Stimulated activated CD4-positive, alpha-beta T cell treated with anti-CD3 and anti-CD28 coated beads, Interleukin-2, amount 100 ng/mL, for 48 hours (primary cell): ENCODE data around the gene IKBKE.

Experiments
- DNase-seq, 2 donors: peaks; one replicate each; pipeline ENCODE4 v3.0.0-alpha.2; 2020

IKBKE gene

DNA sequence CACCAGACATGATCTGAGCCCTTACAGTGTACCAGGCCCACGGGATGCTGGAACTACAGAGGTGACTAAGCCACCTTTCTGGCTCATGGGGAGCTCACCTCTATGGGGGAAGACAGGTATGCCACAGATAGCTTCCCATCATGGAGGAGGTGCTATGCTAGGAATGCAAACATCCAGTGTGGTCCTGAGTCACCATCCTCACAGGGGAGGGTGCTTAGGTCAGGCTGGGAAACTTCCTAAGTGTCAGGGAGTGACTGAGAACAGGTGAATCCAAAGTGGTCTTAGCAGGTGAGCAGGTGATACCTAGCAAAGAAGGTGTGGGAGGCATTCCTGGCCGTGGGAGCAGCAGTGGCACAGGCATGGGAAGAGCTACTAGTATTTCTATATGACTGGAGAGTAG is 28.4 kb downstream of the IKBKE start:
- DNase-seq = no peak

DNA sequence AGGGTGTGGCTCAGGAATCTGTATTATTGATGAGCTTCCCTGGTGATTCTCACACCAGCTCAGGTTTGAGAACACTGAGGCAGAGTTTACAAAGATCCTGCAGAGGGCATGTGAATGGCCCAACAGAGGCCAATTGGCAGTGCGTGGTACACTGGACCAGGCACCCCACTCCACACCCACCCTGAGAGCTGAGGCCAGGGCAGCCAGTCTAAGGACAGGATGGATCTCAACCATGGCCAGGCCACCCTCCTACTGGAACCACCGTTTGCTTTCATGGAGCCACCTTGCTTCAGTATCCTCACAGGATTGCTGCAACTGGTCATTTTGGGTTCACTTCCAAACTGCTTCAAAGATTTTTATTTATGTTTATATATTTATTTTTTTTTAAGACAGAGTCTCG is 29.8 kb downstream of the IKBKE start:
- DNase-seq = no peak

DNA sequence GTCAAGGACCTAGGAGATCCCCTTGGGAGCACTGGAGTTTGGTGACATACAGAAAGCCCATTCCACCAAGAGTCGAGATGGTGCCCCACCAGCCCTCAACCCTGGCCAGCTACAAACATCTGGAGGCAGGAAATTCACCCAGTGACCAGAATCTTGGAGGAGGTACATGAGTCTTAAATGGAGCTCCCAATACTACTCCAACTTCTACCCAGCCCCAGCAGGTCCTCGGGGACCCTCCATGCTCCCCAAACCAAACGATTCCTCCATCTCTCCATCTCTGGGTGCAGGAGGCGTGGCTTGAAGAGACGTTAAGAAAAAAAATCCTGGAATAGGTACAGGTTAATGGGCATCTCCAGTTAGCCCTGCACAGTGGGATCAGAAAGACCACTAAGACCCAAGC is 31.6 kb downstream of the IKBKE start:
- no peak for DNase-seq

DNA sequence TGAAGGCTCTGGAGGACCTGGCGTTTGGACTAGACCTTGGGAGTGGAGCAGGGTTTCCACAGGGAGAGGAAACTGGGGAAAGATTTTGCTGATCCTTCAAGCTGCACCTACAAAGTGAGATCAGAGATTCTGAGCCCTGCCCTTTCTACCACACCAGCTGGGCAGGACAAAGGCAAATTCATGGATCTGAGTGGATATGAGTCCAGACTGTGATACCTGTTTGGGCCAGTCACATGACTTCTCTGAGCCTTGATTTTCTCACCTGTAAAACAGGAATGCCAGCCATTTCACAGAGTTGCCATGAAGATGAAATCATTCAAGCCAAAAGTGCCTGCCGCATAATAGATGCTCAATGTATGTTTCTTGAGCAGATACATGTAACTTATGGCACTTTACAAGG is 32.1 kb downstream of the IKBKE start:
- no peak for DNase-seq

DNA sequence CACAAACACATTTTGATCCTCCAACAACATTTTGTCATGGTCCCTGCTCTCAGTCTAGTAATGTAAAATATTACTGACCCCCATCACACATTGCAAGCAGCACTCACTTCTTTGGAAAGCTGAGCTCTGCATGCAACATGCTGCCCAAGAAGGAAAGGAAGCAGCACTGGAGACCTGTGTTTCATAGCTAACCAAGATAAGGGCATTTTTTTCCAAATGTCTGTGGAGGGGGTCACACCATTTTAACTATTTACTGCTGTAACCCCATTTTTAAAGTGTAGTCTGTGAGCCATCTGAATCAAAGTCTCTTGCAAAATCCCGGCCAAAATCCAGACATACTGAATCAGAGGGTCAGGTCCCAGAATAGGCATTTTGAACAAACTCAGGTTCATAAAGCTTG is 32.5 kb downstream of the IKBKE start:
- DNase-seq = no peak

DNA sequence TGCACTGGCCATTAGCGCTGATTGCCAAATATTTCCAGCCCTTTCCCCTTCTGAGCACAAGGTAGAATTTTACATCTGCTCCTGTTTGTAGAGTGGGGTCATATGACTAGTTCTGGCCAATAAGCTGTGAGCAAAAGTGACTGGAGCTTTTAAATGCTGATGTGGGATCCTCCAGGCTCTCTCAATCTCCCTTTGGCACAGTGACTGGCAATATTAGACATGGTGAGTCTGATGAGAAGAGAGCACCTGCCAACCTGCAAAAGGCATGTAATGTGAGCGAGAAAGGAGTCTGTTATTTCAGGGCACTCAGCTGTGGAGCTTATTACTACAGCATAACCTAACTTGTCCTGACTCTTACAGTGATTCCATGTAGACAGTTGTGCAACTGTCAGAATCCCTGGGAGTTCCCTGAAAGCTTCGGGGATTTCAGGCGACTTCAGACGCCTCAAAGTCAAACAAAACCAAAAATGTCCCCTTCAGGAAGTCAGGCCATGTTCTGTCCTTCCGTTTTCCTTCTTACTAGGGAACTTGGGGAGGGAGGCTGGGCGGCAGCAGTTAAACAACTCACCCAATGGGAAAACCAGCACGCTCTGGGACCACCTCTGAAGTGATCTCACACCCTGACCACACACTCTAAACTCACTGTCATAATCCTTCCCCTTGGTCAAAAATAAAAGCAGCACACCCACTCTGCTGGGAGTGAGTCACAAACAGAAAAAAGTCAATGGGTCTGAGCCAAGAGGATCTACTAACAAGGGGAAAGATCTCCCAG is 33.5 kb downstream of the IKBKE start:
- DNase-seq = peak; percentile 44 to 50

DNA sequence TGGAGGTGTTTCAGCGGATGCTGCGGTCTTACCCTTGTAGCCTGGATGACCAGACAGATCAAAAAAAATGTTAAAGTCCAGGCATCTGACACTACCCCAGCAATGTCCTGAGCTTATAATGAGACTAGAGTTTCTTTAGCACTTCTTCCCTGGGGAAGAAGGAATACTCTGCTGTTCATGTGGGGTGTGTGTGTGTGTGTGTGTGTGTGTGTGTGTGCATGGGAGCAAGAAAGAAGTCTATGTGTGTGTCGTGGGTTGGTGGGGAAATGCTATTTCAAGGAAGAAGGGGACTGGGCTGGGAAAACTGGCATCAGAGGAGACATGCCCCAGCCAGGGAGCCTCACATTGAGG is 34.1 kb downstream of the IKBKE start:
- no peak for DNase-seq

DNA sequence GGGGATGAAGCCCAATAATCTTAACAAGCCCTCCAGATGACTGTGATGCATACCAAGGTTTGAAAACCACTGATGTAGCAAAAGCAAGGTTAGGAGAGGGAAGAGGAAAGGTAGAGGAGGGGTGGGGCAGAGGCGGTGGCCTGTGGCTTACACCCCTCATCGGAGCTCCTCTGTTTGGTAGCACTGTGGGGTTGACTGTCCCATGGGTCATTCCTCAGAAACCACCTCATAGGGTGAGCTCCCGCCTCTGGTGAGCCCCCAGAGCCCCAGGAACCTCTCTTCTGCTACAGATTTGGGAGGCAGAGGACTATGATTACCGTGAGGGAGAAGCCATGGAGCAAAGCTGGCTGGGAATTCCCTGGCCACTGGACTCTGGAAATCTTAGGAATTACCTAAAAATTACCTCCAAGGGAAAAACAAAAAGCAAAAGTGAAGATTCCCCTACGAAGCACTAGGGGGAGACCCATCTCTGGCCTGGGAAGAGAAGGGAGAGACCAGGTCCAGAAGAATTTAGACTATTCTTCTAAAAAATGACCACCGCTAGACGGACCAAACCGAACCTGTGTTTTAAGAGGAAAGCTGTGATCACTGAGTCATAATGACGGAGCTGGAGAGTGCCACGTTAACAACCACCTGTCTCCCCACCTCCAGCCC is 35.6 kb downstream of the IKBKE start:
- DNase-seq = no peak

DNA sequence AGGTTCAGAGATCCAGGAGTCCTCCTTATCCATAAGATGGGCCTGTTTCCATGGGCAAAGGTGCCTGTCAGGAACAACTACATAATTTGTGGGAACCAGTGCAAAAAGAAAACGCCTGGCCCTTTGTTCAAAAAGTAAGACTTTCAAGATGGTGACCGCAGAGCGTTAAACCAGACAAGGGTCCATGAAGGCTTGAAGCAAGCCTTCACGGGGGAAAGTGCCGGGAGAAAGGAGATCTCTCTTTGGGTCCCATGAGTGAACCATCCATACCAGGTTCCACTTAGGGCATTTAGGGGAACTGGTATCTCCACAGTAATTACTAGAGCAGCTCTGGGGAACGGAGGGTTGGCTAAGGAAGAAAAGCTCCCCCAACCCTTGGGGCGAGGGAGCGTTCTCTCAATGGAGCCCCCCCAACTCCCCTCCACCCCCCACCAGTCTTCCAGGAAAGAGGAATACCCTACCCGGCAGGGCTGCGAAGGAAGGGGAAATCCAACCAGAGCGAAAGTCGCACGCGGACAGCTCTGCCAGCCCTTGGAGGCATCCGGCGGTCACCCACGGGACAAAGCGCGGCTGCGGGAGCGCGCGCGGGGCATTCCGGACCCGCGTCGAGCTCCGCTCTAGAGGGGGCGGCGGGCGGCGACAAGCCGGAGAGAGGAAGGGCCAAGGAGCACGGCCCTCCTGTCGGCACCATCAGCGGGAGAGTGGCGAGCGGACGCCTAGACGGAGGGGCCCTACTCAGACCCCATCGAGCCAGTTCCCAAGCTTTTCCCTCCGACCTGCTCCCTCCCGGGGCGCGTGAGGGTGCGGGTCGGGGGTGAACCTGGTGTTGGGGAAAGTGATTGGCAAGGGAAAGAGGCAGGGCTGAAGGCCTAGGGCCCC is 36.4 kb downstream of the IKBKE start:
- DNase-seq = peak in 1 of 2 donors; percentile 3

DNA sequence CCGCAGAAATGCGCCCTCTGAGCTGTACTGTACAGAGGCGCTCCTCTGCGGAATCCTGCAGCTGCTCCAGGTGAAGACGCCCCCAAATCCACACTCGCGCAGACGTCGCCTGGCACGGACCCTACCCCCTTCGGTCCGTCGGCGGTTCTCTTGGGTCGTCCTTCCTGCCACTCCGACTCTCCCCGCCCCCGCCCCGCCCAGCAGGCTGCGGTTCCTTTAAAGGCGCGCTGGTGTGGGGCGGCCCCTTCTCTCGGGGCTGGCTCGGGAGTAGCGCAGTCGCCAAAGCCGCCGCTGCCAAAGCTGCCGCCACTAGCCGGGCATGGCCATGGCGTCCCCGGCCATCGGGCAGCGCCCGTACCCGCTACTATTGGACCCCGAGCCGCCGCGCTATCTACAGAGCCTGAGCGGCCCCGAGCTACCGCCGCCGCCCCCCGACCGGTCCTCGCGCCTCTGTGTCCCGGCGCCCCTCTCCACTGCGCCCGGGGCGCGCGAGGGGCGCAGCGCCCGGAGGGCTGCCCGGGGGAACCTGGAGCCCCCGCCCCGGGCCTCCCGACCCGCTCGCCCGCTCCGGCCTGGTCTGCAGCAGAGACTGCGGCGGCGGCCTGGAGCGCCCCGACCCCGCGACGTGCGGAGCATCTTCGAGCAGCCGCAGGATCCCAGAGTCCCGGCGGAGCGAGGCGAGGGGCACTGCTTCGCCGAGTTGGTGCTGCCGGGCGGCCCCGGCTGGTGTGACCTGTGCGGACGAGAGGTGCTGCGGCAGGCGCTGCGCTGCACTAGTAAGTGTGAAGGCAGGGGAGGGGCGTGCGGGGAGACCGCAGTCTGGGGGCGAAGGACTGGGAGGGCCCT is 37.2 kb downstream of the IKBKE start, which contains the start of gene RASSF5:
Gene RASSF5, plus strand, starts transcription at position 248 of the 846 bp plus-strand sequence. Its CDS starts 72 bp downstream, at position 320.
- peak; percentile 78 to 80 for DNase-seq

DNA sequence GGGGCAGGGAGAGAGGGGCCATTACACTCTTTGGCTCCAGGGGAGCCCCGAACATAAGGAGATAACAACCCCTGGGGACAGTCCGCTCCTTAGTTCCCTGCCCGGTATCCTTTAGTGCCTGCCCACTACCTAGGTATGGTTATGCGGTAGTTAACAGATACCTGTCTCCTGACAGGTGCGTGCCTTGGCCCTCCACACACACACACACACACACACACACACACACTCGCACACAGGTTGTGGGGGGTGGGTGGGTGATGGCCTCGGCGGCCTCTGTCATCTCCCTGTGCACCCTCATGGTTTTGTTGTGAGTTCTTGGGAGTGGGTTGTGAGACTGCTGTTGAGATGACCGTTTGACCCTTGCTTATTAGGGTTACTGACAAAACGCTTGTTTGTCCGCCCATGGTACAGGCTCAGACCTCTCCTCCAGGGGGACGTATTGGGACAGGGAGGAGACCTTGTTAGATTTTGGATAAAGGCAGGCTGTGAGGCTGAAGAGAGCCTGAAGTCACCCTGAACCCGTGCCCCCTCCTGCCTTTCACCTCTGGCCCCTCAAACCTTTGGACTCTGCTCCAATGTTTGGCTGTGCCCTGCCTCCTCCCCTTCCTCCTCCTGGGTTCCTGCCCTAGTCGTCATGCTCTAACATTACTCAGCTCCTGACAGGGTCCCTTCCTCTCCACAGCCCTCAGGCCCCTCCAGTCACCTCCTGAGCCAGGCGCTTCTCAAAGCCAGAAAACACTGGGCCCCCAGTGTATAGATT is 38.0 kb downstream of the IKBKE start:
- DNase-seq = no peak

DNA sequence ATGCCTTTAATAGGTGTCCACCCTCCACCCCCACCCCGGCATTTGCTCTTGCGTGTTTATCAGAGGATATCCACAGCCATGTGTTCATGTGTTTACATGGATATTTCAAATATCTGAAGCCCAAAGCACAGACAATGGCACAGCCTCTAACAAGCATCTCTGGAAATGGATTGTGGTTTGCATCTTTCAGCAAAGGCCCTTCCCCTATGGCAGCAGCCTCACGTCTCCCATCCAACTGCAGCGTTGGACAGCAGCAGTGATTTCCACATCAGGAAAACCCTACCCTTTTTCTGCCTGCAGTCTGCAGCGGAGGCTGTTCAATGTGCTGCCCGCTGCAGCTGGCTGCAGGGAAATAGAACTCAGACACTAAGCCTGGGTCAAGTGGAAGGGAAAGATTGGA is 38.7 kb downstream of the IKBKE start:
- no peak for DNase-seq

DNA sequence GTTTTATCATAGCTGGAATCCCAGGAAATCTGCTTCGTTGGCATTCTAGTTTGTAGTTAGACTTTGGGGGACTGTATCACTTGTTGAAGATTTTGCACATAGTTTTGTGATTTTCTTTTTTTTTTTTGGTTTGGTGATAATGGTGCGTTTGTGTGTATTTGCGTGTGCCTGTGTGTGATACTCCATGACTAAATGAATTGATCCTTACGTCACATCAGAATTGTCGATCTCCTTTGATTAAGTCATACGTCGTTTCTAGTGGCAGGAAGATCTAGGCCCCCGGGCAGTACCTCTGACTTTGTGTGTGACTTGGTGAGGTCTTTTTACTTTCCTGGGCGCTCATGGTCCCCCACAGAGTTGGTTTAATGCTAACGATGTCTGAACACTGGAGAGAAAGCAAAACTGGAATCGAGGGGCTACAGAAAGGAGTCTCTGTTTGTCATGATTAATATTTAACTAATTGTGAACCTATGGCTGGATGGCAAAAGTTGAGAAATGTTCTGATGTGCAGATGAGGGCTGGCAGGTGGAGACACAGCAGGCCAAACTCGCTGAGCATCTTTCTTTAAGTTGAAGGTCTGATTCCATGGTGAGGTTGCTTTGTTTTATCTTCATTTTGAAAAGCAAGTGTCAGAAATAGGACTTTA is 39.5 kb downstream of the IKBKE start:
- no peak for DNase-seq

DNA sequence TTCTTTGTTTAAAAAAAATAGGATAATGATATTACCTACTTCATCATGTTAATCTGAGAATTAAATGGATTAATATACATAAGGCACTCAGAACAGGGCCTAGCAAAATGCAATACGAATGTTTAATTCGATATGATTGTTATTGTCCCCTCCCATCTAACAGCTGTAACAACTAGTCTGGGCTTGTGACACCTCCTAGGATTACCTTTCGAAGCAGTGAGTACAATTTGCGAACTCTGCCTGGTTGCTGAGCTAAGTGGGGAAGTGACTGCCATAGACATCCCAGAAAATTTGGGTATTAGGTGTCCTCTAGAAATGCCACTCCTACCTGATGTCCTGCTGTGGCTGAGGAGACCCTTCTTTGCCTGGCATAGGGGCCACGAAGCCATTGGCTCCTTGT is 40.1 kb downstream of the IKBKE start:
- no peak for DNase-seq

DNA sequence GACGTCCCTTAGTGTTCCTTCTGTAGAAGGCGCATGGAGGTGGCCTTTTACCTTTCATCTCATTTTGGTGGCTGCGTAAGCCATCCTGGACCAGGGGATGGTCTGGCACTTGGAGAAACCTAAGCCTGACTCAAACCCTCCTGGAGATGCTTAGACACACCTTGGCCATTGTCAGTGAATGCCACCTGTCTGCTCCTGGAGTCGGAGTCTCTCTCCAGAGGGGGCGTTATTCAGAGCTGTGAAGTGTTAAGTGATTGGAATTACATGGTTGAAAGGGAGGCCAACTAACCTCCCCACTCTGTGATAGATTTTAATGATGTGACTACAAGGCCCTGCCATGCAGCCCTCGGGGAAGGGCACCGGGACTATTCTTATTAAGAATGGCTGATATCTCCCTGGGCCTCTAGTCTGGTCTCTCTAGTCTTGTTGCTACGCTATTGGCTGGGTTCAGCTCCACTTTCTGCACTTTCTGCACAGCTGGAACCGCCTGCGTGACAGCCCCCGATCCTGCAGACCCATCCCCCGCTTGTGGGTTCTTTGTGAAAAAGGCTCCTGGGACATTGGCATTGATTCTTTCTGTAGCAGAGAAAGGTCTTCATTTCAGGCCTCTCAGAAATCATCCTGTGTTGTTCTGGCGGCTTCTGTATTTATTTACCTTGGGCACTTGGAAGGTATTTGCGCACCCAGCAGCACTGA is 41.2 kb downstream of the IKBKE start:
- no peak for DNase-seq

DNA sequence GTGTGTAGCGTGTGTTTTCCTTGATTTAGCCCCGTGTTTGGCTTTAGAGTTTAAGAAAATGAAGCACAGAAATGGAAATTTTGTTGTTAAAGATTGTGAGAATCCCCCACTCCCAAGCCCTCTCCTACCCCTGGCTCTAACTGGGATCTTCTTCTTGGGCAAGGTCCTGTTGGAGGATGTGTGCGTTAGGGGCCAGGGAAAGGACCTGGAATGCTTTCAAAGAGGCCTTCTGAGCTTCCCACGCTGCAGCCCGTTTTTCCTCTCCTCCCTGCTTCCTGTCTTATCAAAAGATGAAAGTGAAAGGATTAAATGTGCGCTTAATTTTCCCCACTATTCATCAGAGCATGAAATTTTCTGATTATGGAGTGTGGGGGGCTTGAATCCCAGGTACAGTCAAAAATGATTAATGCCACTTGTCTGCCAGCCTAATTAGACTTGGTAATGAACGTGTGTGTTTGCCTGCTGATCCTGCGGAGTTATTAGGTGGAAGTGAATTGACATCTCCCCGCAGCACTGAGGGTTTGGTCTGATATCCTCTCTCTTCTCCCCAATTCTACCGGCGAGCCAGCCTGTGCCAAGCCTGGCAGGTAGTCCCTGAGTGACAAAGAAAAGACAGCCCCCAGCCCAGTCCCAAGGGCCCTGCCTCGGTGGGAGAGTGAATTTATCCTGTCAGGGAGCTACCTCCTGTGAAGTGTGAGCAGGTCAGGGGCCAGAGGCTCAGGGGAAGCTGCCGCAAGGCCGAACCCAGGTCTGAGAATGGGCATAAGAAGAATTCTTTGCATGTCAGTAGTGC is 42.0 kb downstream of the IKBKE start:
- DNase-seq = no peak

DNA sequence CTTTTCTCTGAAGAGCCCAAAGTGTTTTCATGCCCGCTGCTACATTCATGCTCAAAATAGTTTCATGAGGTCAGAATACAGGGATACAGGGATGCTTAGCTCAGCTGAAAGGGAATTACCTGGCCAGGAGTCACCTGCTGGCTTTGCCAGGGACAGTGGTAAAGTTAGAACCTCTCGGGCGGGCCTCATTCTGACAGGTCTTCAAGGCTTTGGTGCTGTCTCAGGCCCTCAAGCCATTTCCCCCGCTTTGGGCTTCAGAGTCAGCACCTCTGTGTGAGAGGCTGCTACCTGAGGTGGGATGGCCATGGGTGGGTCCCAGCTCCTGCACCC is 42.5 kb downstream of the IKBKE start:
- DNase-seq = no peak

DNA sequence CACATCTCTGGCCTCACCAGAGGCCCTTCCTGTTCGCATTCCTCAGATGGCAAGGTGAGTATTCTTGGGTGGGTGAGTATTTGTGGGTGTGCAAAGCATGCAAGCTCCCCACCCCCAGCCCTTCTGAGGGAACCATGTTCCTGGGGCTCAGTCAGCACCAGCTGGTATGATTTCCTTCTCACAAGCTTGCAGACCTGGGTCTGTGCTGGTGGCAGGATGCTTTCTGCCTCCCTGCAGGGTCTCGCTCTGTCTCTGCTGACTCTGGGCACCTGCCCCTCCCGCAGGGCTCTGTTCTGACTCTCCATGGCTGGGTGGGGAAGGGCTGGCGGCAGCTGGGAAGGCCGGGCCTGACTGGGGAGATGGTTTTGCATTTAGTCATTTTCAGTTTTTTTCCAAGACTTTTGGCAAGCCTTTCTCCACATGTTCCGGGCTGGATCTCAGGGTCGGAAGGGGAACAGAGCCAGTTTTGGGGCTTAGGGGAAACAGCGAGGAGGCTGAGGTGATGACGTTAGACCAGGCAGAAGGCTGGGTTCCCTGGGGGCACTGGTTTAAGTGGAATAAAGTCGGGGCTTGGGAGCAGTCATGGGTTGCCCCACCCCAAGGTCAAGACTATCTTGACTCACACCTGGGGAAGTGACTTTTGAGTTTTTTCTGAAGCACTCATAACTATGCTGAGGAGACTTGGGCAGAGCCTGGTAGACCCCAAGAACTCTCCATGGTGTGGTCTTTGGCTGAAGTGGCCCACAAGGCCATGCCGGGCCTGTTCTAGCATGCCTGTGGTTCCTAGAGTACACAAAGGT is 43.2 kb downstream of the IKBKE start:
- DNase-seq = no peak

DNA sequence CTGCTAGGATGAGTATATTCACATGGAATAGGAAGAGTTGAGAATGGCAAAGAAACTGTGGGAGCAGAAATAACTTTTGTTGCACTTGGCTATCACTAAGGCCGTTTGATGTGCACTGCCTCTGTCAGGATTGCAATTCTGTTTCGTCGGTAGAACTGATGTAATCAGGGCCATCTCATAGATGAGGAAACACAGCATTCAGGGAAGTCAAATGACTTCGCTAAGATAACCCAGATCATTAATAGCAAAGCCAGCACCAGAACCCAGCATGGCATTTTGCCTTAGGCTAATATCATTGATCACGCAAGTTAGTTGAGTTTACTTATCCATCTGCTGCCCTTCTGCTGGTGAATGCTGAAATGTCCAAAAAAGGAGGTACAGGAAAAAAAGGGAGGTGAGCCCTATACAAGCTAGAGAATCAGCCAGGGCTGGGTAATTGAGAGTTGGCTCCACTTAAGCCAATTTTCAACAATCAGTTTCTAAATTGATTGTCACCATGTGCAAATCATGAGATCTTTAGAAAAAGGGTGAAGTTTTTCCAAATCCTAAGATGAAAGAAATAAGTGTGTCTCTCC is 44.6 kb downstream of the IKBKE start:
- no peak for DNase-seq
